H9 (cell line): ENCODE measurements around the gene MMP17. TPM values are rescaled to one million over a fixed set of nuclear protein-coding genes. Genes with fewer than 3 reads are reported as not detected.

Source experiments
- DNase-seq: peaks from one replicate; pipeline ENCODE4 v3.0.0-alpha.2; 2017
- H2AFZ ChIP-seq: one replicate; pipeline ENCODE4 v1.6.1; 2013; ENCODE audit warnings: mild to moderate bottlenecking, low read length, control low read depth, moderate library complexity
- H2AK5ac ChIP-seq: 2 replicates; pipeline ENCODE4 v1.6.1; 2013; ENCODE audit warnings: low read length, control low read depth, mixed read lengths; ENCODE audit not compliant: insufficient read length
- H2BK120ac ChIP-seq: one replicate; pipeline ENCODE4 v1.6.1; 2013; ENCODE audit warnings: low read depth, mild to moderate bottlenecking, low read length, control low read depth, inconsistent platforms; ENCODE audit not compliant: poor library complexity, severe bottlenecking
- H2BK12ac ChIP-seq: 2 replicates; pipeline ENCODE4 v1.6.1; 2013; ENCODE audit warnings: low read length, control low read depth, mixed read lengths, low read depth; ENCODE audit not compliant: insufficient read length
- H2BK15ac ChIP-seq: 2 replicates; pipeline ENCODE4 v1.6.1; 2013; ENCODE audit warnings: low read depth, low read length, control low read depth
- H2BK20ac ChIP-seq: one replicate; pipeline ENCODE4 v1.6.1; 2013; ENCODE audit warnings: low read depth, mild to moderate bottlenecking, low read length, control low read depth, inconsistent platforms; ENCODE audit not compliant: poor library complexity, severe bottlenecking
- H2BK5ac ChIP-seq: 2 replicates; pipeline ENCODE4 v1.6.1; 2013; ENCODE audit warnings: low read length, control low read depth, mixed read lengths; ENCODE audit not compliant: insufficient read length
- H3K14ac ChIP-seq: 2 replicates; pipeline ENCODE4 v1.6.1; 2013; ENCODE audit warnings: low read length, control low read depth; ENCODE audit not compliant: insufficient read depth
- H3K18ac ChIP-seq: 2 replicates; pipeline ENCODE4 v1.6.1; 2013; ENCODE audit warnings: low read depth, mild to moderate bottlenecking, mixed read lengths, low read length, control low read depth; ENCODE audit not compliant: insufficient read length
- H3K23ac ChIP-seq: 2 replicates; pipeline ENCODE4 v1.6.1; 2013; ENCODE audit warnings: low read length, control low read depth, mixed read lengths, low read depth; ENCODE audit not compliant: insufficient read length
- H3K23me2 ChIP-seq: 2 replicates; pipeline ENCODE4 v1.6.1; 2013; ENCODE audit warnings: low read depth, mild to moderate bottlenecking, mixed read lengths, low read length, control low read depth; ENCODE audit not compliant: insufficient read length, poor library complexity, severe bottlenecking
- H3K27ac ChIP-seq: 2 replicates; pipeline ENCODE4 v1.5.1; 2013; ENCODE audit warnings: low read length, control low read depth, mixed read lengths, low read depth; ENCODE audit not compliant: insufficient read length
- H3K27me3 ChIP-seq: 2 replicates; pipeline ENCODE4 v1.6.1; 2013; ENCODE audit warnings: low read length, control low read depth, inconsistent platforms; ENCODE audit not compliant: insufficient read depth
- H3K4ac ChIP-seq: 2 replicates; pipeline ENCODE4 v1.6.1; 2013; ENCODE audit warnings: low read depth, mild to moderate bottlenecking, control low read depth, inconsistent platforms, low read length, moderate library complexity
- H3K4me1 ChIP-seq: 2 replicates; pipeline ENCODE4 v1.6.1; 2013; ENCODE audit warnings: low read length, control low read depth, inconsistent platforms; ENCODE audit not compliant: insufficient read depth
- H3K4me2 ChIP-seq: 2 replicates; pipeline ENCODE4 v1.6.1; 2013; ENCODE audit warnings: low read length, control low read depth, mixed read lengths; ENCODE audit not compliant: insufficient read length, insufficient read depth
- H3K56ac ChIP-seq: 2 replicates; pipeline ENCODE4 v1.6.1; 2013; ENCODE audit warnings: low read depth, mild to moderate bottlenecking, mixed read lengths, low read length, control low read depth; ENCODE audit not compliant: insufficient read length
- H3K79me1 ChIP-seq: 2 replicates; pipeline ENCODE4 v1.6.1; 2013; ENCODE audit warnings: low read depth, mild to moderate bottlenecking, moderate library complexity, low read length, control low read depth, inconsistent platforms; ENCODE audit not compliant: insufficient read depth, poor library complexity, severe bottlenecking
- H3K79me2 ChIP-seq: 2 replicates; pipeline ENCODE4 v1.6.1; 2013; ENCODE audit warnings: low read length, control low read depth, inconsistent platforms; ENCODE audit not compliant: insufficient read depth
- H3K9ac ChIP-seq: 2 replicates; pipeline ENCODE4 v1.6.1; 2013; ENCODE audit warnings: low read length, control low read depth, mixed read lengths; ENCODE audit not compliant: insufficient read length; ENCODE audit errors: extremely low read depth
- H3K9me3 ChIP-seq: one replicate; pipeline ENCODE4 v1.6.1; 2013; ENCODE audit warnings: low read depth, low read length, inconsistent platforms; ENCODE audit not compliant: control insufficient read depth
- H3T11ph ChIP-seq: one replicate; pipeline ENCODE4 v1.6.1; 2013; ENCODE audit warnings: mild to moderate bottlenecking, low read length, control low read depth, inconsistent platforms
- H4K20me1 ChIP-seq: one replicate; pipeline ENCODE4 v1.6.1; 2013; ENCODE audit not compliant: control insufficient read depth, insufficient read length, insufficient read depth
- H4K5ac ChIP-seq: 2 replicates; pipeline ENCODE4 v1.6.1; 2013; ENCODE audit warnings: low read depth, mild to moderate bottlenecking, mixed read lengths, low read length, control low read depth; ENCODE audit not compliant: insufficient read length
- H4K8ac ChIP-seq: replicated peaks from 2 replicates; pipeline ENCODE4 v1.6.1; 2013; ENCODE audit warnings: low read length, control low read depth, mixed read lengths, low read depth; ENCODE audit not compliant: insufficient read length
- H4K91ac ChIP-seq: 2 replicates; pipeline ENCODE4 v1.6.1; 2013; ENCODE audit warnings: low read depth, mild to moderate bottlenecking, moderate library complexity, mixed read lengths, low read length, control low read depth; ENCODE audit not compliant: insufficient read length
- H3K27ac Mint-ChIP-seq, 3 experiments: 2 replicates in 2 of 3; 3 replicates in 1 of 3; pipeline ENCODE4 v1.8.0; 2020 to 2021; ENCODE audit warnings: mixed read lengths in 3 of 3, mild to moderate bottlenecking in 1 of 3, moderate library complexity in 1 of 3
- H3K27me3 Mint-ChIP-seq: 2 replicates; pipeline ENCODE4 v1.8.0; 2021; ENCODE audit warnings: low read depth, mild to moderate bottlenecking, moderate library complexity, mixed read lengths
- H3K36me3 Mint-ChIP-seq, 3 experiments: 2 replicates in 2 of 3; 3 replicates in 1 of 3; pipeline ENCODE4 v1.8.0; 2020 to 2021; ENCODE audit warnings: low read depth in 3 of 3, mixed read lengths in 3 of 3; ENCODE audit not compliant: insufficient read depth in 1 of 3
- H3K4me1 Mint-ChIP-seq, 2 experiments: 2 replicates each; pipeline ENCODE4 v1.8.0; 2020; ENCODE audit warnings: mixed read lengths in 2 of 2
- H3K4me3 Mint-ChIP-seq, 2 experiments: 2 replicates in 1 of 2; 3 replicates in 1 of 2; pipeline ENCODE4 v1.8.0; 2020 to 2021; ENCODE audit warnings: mild to moderate bottlenecking in 2 of 2, mixed read lengths in 2 of 2, moderate library complexity in 1 of 2
- H3K9me3 Mint-ChIP-seq, 2 experiments: 2 replicates in 1 of 2; 3 replicates in 1 of 2; pipeline ENCODE4 v1.8.0; 2020; ENCODE audit warnings: mild to moderate bottlenecking in 2 of 2, mixed read lengths in 2 of 2, moderate library complexity in 1 of 2
- WGBS: extraction: QIAGEN DNeasy Blood & Tissue Kit; methylation state at CpG from one replicate; pipeline ENCODE4 v1.1.7; 2013; ENCODE audit warnings: missing lambda C conversion rate, low lambda C conversion rate, mixed read lengths; ENCODE audit not compliant: insufficient read length; ENCODE audit errors: extremely low coverage; 5-methylcytosine and 5-hydroxymethylcytosine counted together
- long read RNA-seq: library from polyadenylated mRNA; unstranded; transcript quantifications from one replicate; pipeline ENCODE4 v2.0.0, GENCODE V29; 2020
- total RNA-seq: library from RNA; stranded (reverse); gene quantifications from 2 replicates; pipeline ENCODE4 v1.2.1, GENCODE V29; 2021
- TF ChIP-seq, protein P1 (sequence below): fragments of 200-600 bp; sonication (generic); conservative IDR thresholded peaks from 3 replicates; pipeline ENCODE4 v1.8.0; 2021; ENCODE audit warnings: antibody characterized with exemption, mild to moderate bottlenecking

MMP17 gene
- total RNA-seq: 14.8 and 16.0 TPM in 2 replicates
- long read RNA-seq, partial matches to known transcripts: 3 of 8 reads
- long read RNA-seq, other reads (novel, unspliced or antisense): 4 of 8 reads

DNA sequence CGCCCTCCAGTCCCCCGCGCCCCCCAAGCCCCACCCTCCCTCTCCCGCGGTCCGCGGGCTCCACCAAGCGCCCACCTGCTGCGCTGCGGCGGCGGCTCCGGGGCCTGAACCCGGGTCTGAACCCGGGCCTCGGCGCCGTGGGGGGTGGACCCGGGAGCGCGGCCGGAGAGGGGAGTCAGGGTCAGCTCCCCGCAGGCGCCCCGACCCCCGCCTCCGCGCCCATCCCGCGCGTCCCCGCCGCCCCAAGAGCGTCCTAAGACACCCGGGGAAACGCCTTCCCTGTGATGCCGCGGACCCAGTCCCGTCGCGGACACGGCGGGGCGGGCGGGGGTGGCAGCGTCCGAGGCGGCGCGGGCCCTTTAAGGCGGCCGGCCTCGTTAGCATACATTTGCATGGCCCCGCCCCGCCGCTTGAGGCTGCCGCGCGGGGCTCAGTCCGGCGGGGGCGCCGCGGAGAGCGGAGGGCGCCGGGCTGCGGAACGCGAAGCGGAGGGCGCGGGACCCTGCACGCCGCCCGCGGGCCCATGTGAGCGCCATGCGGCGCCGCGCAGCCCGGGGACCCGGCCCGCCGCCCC, at the start of gene MMP17:
MMP17 (plus strand) TSS at position 433 of the 574 bp plus-strand sequence; CDS start at position 535, 102 bp downstream.
- Histone ChIP-seq H2AK5ac (no peak within 1 kb of the TSS), H2BK5ac (no peak within 1 kb of the TSS), H3K4me1 (no peaks in the 10 kb centered on the region), H3T11ph (no peak within 1 kb of the TSS), H3K4ac (no peak within 1 kb of the TSS), H3K23ac (no peak within 1 kb of the TSS), H4K20me1 (peaks cover 3% of the 10 kb centered on the region), H4K8ac (no peak within 1 kb of the TSS), H4K5ac (no peak within 1 kb of the TSS), H2AFZ (no peak within 1 kb of the TSS), H3K9me3 (no peaks in the 10 kb centered on the region), H4K91ac (no peak within 1 kb of the TSS), H3K27me3 (no peaks in the 10 kb centered on the region; the same call in 1 of the 2 replicates), H2BK120ac (no peak within 1 kb of the TSS), H3K4me2 (peak within 1 kb of the TSS; percentile 79), H2BK15ac (no peak within 1 kb of the TSS), H3K79me2 (no peaks in the 10 kb centered on the region; the same call in 1 of the 2 replicates), H3K56ac (no peak within 1 kb of the TSS), H3K18ac (no peak within 1 kb of the TSS), H2BK12ac (no peak within 1 kb of the TSS), H3K23me2 (peaks cover 21% of the 10 kb centered on the region), H3K79me1 (no peaks in the 10 kb centered on the region), H3K14ac (peak within 1 kb of the TSS; percentile 58), H3K27ac (no peak within 1 kb of the TSS), H3K9ac (no peak within 1 kb of the TSS), H2BK20ac (no peak within 1 kb of the TSS)
- H3K27me3 Mint-ChIP-seq: peaks cover 50% of the 10 kb centered on the region
- H3K4me1 Mint-ChIP-seq: peaks cover 2 to 21% of the 10 kb centered on the region in 2 experiments; a peak in 3 of 4 replicates
- H3K4me3 Mint-ChIP-seq: peak within 1 kb of the TSS; percentile 62 to 88
- WGBS: no CpG with 5 or more reads among the region's 86 CpGs
- TF ChIP-seq, protein P1, sequence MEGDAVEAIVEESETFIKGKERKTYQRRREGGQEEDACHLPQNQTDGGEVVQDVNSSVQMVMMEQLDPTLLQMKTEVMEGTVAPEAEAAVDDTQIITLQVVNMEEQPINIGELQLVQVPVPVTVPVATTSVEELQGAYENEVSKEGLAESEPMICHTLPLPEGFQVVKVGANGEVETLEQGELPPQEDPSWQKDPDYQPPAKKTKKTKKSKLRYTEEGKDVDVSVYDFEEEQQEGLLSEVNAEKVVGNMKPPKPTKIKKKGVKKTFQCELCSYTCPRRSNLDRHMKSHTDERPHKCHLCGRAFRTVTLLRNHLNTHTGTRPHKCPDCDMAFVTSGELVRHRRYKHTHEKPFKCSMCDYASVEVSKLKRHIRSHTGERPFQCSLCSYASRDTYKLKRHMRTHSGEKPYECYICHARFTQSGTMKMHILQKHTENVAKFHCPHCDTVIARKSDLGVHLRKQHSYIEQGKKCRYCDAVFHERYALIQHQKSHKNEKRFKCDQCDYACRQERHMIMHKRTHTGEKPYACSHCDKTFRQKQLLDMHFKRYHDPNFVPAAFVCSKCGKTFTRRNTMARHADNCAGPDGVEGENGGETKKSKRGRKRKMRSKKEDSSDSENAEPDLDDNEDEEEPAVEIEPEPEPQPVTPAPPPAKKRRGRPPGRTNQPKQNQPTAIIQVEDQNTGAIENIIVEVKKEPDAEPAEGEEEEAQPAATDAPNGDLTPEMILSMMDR: 0 out of 3 replicates have a peak, but pooled peaks have one; percentile 14
- H3K36me3 Mint-ChIP-seq: no peaks in the 10 kb centered on the region; a peak in 1 of 7 replicates
- DNase-seq: peak; percentile 77
- H3K9me3 Mint-ChIP-seq: no peaks in the 10 kb centered on the region
- no peak within 1 kb of the TSS for H3K27ac Mint-ChIP-seq
